B cell (primary cell): ENCODE results near the gene NMT2.

ENCODE experiments used
- CTCF ChIP-seq: fragments of 200-600 bp; IDR thresholded peaks from one replicate; pipeline ENCODE4 v1.8.0; 2022; ENCODE audit warnings: antibody characterized with exemption, mild to moderate bottlenecking
- EZH2 ChIP-seq: IDR thresholded peaks from 2 replicates; pipeline ENCODE4 v1.6.1; 2012; ENCODE audit warnings: borderline replicate concordance, low read depth, mild to moderate bottlenecking, moderate library complexity, low read length; ENCODE audit not compliant: insufficient read depth, poor library complexity, severe bottlenecking

GRCh38 chr10:15096661-15097010 lies 71.9 kb downstream of the NMT2 start:
- TF ChIP-seq CTCF: no peak
- TF ChIP-seq EZH2: no peak
